HG03575 (cell line): ENCODE results near the gene SBNO2.

Source experiments
- ATAC-seq: cut with Tn5 transposase; IDR thresholded peaks from one replicate; pipeline ENCODE4 v1.9.1; 2021; ENCODE audit not compliant: unreplicated experiment, insufficient number of reproducible peaks, low FRiP score; ENCODE audit errors: extremely low read depth

SBNO2 gene

GRCh38 chr19:1157931-1158884, 15.9 kb downstream of the SBNO2 start:
- no peak for ATAC-seq

GRCh38 chr19:1156830-1157615, 17.0 kb downstream of the SBNO2 start:
- ATAC-seq = no peak

GRCh38 chr19:1156305-1156801, 17.7 kb downstream of the SBNO2 start:
- no peak for ATAC-seq

GRCh38 chr19:1155352-1156304, 18.4 kb downstream of the SBNO2 start:
- ATAC-seq = no peak

- ATAC-seq = no peak
Measured at GRCh38 chr19:1154731-1155351, 19.2 kb downstream of the SBNO2 start.

GRCh38 chr19:1153891-1154730, 20.0 kb downstream of the SBNO2 start:
- ATAC-seq = no peak

GRCh38 chr19:1151917-1152587, 22.0 kb downstream of the SBNO2 start:
- no peak for ATAC-seq

GRCh38 chr19:1151037-1151724, 22.9 kb downstream of the SBNO2 start:
- no peak for ATAC-seq

- no peak for ATAC-seq
Measured at GRCh38 chr19:1150333-1151036, 23.6 kb downstream of the SBNO2 start.

GRCh38 chr19:1149259-1150045, 24.6 kb downstream of the SBNO2 start:
- ATAC-seq = no peak

GRCh38 chr19:1147934-1148549, 26.0 kb downstream of the SBNO2 start:
- ATAC-seq = no peak

- ATAC-seq = no peak
Measured at GRCh38 chr19:1146858-1147780, 26.9 kb downstream of the SBNO2 start.

- no peak for ATAC-seq
Measured at GRCh38 chr19:1146412-1146699, 27.7 kb downstream of the SBNO2 start.
